OCI-LY7 (cell line): ENCODE results near the gene SLC4A5. TPM values are rescaled to one million over a fixed set of nuclear protein-coding genes. Genes with fewer than 3 reads are reported as not detected.

ENCODE experiments used
- BruUV-seq: library from RNA; stranded (reverse); fragments of 400-500 nt; replicated peaks from 2 replicates; lab custom pipeline; 2021; lab: Mats Ljungman, UMichigan
- CTCF ChIA-PET: fragments of 300-600 bp; sonication (Branson Sonifier 250); formaldehyde crosslinking; loops from one replicate; lab custom pipeline; 2022; ENCODE audit warnings: antibody characterized with exemption; ENCODE audit not compliant: unreplicated experiment; lab: Charles Lee
- POLR2A ChIA-PET: fragments of 300-600 bp; sonication (Branson Sonifier 250); formaldehyde crosslinking; loops from one replicate; lab custom pipeline; 2022; ENCODE audit warnings: antibody characterized with exemption; lab: Charles Lee
- DNase-seq: peaks from one replicate; pipeline ENCODE4 v3.0.0-alpha.2; 2015; ENCODE audit warnings: low spot score
- H2AFZ ChIP-seq: fragments of 200-600 bp; sonication (generic), shearing (Covaris generic); 2 replicates; pipeline ENCODE4 v1.6.1; 2014; ENCODE audit warnings: mild to moderate bottlenecking, antibody characterized with exemption, low read length, moderate library complexity
- H3K27ac ChIP-seq: fragments of 200-600 bp; sonication (generic); 2 replicates; pipeline ENCODE4 v1.5.1; 2014; ENCODE audit warnings: mixed run types, low read depth, mild to moderate bottlenecking, moderate library complexity, low read length, inconsistent platforms; ENCODE audit not compliant: poor library complexity, severe bottlenecking
- H3K36me3 ChIP-seq: fragments of 200-600 bp; sonication (generic); 2 replicates; pipeline ENCODE4 v1.6.1; 2014; ENCODE audit warnings: mild to moderate bottlenecking, antibody characterized with exemption, low read length, moderate library complexity, mixed read lengths; ENCODE audit not compliant: insufficient read depth
- H3K4me1 ChIP-seq: fragments of 200-600 bp; sonication (generic); 2 replicates; pipeline ENCODE4 v1.5.1; 2014; ENCODE audit warnings: mild to moderate bottlenecking, low read length; ENCODE audit not compliant: insufficient read depth, poor library complexity, severe bottlenecking
- H3K4me2 ChIP-seq: fragments of 200-600 bp; sonication (generic); 2 replicates; pipeline ENCODE4 v1.6.1; 2014; ENCODE audit warnings: mild to moderate bottlenecking, low read length
- H3K4me3 ChIP-seq: fragments of 200-600 bp; sonication (generic); 2 replicates; pipeline ENCODE4 v1.5.1; 2014; ENCODE audit warnings: mild to moderate bottlenecking, low read depth, low read length; ENCODE audit not compliant: poor library complexity, severe bottlenecking
- H3K79me2 ChIP-seq: fragments of 200-600 bp; sonication (generic); 2 replicates; pipeline ENCODE4 v1.6.1; 2016; ENCODE audit warnings: low read depth, mild to moderate bottlenecking, low read length, moderate library complexity, mixed read lengths; ENCODE audit not compliant: insufficient read depth
- H3K9me2 ChIP-seq: fragments of 200-600 bp; sonication (generic); 2 replicates; pipeline ENCODE4 v1.6.1; 2016; ENCODE audit warnings: mild to moderate bottlenecking, low read length, mixed read lengths; ENCODE audit not compliant: insufficient read depth
- H3K9me3 ChIP-seq: fragments of 200-600 bp; sonication (generic); 2 replicates; pipeline ENCODE4 v1.6.1; 2014; ENCODE audit warnings: mild to moderate bottlenecking, mixed run types, low read length, mixed read lengths
- H4K20me1 ChIP-seq: fragments of 200-600 bp; sonication (generic); 2 replicates; pipeline ENCODE4 v1.6.1; 2014; ENCODE audit warnings: mild to moderate bottlenecking, antibody characterized with exemption, low read length, moderate library complexity, mixed read lengths; ENCODE audit not compliant: insufficient read depth
- EZH2phosphoT487 ChIP-seq: fragments of 200-600 bp; sonication (generic); IDR thresholded peaks from 2 replicates; pipeline ENCODE4 v1.6.1; 2018; ENCODE audit warnings: low read depth, borderline replicate concordance, mild to moderate bottlenecking, mixed run types, antibody characterized with exemption, low read length, moderate library complexity, mixed read lengths
- intact Hi-C: fragments of 100-400 bp; cut with micrococcal nuclease; formaldehyde crosslinking; loops from one replicate; pipeline ENCODE4 v1.10.0; 2022; ENCODE audit not compliant: unreplicated experiment
- total RNA-seq, 2 experiments: library from RNA; depleted of rRNA in 1 of 2; stranded (reverse); fragments of >200 nt in 1 of 2; shearing (Covaris generic) in 1 of 2; gene quantifications; 2 replicates each; pipeline ENCODE4 v1.2.3, GENCODE V29; 2014 to 2022
- TF ChIP-seq, protein P1 (sequence below): fragments of 200-600 bp; sonication (generic); conservative IDR thresholded peaks from 2 replicates; pipeline ENCODE4 v1.5.1; 2014; ENCODE audit warnings: mild to moderate bottlenecking, antibody characterized with exemption, low read length, moderate library complexity, mixed read lengths

SLC4A5 gene
- total RNA-seq, 2 experiments from 2014 or later, result 1.2 to 7.0 TPM

DNA sequence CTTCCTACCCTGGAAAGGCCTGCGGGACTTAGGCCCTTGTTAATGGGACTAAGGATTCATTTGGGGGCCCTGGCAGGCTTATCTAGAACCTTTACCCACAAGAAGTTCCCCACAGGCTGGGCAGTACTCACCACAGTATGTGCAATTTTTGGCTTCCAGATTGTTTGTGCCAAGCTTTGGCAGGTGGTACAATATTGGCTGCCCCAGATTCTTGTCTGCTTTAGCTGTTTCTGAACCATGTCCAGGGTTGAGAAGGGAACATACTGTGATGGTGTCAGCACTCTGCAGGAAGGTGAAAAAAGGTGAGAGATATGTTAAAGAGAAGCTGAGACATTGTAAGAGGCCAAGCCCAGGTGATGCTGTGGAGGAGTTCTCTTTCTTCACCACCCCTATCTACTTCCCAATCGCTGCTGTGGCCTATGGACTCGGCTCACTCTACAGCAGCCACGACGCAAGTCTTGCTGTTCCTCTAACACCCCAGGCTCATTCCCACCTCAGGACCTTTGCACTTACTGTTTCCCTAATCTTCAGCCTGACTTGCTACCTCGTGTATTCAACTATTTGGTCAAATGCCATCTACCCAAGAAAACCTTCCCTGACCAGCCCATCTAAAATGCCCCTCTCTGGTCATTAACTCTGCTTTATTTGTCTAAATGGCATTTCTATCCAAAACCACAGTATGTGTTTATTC is 9.2 kb downstream of the SLC4A5 start:
- Histone ChIP-seq H3K27ac (no peak overlapping the region), H4K20me1 (no peaks in the 10 kb centered on the region), H3K36me3 (no peaks in the 10 kb centered on the region), H2AFZ (no peak overlapping the region), H3K4me2 (no peak overlapping the region), H3K79me2 (no peaks in the 10 kb centered on the region), H3K4me3 (no peak overlapping the region), H3K4me1 (no peaks in the 10 kb centered on the region), H3K9me3 (no peaks in the 10 kb centered on the region), H3K9me2 (no peaks in the 10 kb centered on the region)
- ChIA-PET CTCF (interaction anchor here (0.5 to 1.8 kb wide), 3 partner anchors 10 to 84 kb away, joined by 3 to 15 read pairs (median 14); no protein-coding TSS in a partner anchor), POLR2A (no interaction called here)
- TF ChIP-seq EZH2phosphoT487, result no peak
- TF ChIP-seq, protein P1, sequence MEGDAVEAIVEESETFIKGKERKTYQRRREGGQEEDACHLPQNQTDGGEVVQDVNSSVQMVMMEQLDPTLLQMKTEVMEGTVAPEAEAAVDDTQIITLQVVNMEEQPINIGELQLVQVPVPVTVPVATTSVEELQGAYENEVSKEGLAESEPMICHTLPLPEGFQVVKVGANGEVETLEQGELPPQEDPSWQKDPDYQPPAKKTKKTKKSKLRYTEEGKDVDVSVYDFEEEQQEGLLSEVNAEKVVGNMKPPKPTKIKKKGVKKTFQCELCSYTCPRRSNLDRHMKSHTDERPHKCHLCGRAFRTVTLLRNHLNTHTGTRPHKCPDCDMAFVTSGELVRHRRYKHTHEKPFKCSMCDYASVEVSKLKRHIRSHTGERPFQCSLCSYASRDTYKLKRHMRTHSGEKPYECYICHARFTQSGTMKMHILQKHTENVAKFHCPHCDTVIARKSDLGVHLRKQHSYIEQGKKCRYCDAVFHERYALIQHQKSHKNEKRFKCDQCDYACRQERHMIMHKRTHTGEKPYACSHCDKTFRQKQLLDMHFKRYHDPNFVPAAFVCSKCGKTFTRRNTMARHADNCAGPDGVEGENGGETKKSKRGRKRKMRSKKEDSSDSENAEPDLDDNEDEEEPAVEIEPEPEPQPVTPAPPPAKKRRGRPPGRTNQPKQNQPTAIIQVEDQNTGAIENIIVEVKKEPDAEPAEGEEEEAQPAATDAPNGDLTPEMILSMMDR, result no peak
- no peak for DNase-seq
- intact Hi-C loops, result loop anchor here (10.0 kb wide), 1 partner anchor 189 kb away; the partner anchor contains the start of gene BOLA3
- no TSS peak for BruUV-seq

DNA sequence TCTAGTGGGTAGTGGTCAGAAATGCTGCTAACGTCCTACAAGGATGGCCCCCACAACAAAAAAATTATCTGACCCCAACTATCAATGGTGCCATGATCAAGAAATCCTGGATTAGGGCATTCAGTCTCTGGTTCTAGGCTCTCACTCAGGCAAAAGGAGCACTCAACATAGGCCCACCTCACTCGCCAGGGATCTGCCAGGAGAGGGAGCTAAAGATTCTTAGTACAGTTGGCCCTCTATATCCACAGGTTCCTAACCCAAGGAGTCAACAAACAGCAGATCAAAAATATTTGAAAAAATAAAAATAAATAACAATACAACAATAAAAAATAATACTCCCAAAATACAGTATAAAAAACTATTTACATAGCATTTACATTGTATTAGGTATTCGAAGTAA is 10.0 kb downstream of the SLC4A5 start:
- Histone ChIP-seq H3K4me1 (no peaks in the 10 kb centered on the region), H2AFZ (no peak overlapping the region), H3K4me3 (no peak overlapping the region), H3K79me2 (no peaks in the 10 kb centered on the region), H3K27ac (no peak overlapping the region), H4K20me1 (no peaks in the 10 kb centered on the region), H3K4me2 (no peak overlapping the region), H3K9me2 (no peaks in the 10 kb centered on the region), H3K9me3 (no peaks in the 10 kb centered on the region), H3K36me3 (no peaks in the 10 kb centered on the region)
- BruUV-seq, result no TSS peak
- intact Hi-C loops, result loop anchor here (10.0 kb wide), 1 partner anchor 188 kb away; the partner anchor contains the start of gene BOLA3
- ChIA-PET CTCF (no interaction called here), POLR2A (no interaction called here)
- DNase-seq, result peak; percentile 36
- TF ChIP-seq, protein P1, result peak; percentile 71
- no peak for TF ChIP-seq EZH2phosphoT487
